NCI-H2081 (cell line): ENCODE data around the gene GFM2.
"Not testable (repeated sequence)": the region's sequence is repeated elsewhere in the genome, so short reads cannot be mapped to it uniquely, and the experiment has no call there.

ENCODE experiments used
- DNase-seq, 2 experiments: peaks; one replicate each; lab custom pipeline; 2025; lab: John Stamatoyannopoulos, UW

GFM2 gene, protein sequence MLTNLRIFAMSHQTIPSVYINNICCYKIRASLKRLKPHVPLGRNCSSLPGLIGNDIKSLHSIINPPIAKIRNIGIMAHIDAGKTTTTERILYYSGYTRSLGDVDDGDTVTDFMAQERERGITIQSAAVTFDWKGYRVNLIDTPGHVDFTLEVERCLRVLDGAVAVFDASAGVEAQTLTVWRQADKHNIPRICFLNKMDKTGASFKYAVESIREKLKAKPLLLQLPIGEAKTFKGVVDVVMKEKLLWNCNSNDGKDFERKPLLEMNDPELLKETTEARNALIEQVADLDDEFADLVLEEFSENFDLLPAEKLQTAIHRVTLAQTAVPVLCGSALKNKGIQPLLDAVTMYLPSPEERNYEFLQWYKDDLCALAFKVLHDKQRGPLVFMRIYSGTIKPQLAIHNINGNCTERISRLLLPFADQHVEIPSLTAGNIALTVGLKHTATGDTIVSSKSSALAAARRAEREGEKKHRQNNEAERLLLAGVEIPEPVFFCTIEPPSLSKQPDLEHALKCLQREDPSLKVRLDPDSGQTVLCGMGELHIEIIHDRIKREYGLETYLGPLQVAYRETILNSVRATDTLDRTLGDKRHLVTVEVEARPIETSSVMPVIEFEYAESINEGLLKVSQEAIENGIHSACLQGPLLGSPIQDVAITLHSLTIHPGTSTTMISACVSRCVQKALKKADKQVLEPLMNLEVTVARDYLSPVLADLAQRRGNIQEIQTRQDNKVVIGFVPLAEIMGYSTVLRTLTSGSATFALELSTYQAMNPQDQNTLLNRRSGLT

DNA sequence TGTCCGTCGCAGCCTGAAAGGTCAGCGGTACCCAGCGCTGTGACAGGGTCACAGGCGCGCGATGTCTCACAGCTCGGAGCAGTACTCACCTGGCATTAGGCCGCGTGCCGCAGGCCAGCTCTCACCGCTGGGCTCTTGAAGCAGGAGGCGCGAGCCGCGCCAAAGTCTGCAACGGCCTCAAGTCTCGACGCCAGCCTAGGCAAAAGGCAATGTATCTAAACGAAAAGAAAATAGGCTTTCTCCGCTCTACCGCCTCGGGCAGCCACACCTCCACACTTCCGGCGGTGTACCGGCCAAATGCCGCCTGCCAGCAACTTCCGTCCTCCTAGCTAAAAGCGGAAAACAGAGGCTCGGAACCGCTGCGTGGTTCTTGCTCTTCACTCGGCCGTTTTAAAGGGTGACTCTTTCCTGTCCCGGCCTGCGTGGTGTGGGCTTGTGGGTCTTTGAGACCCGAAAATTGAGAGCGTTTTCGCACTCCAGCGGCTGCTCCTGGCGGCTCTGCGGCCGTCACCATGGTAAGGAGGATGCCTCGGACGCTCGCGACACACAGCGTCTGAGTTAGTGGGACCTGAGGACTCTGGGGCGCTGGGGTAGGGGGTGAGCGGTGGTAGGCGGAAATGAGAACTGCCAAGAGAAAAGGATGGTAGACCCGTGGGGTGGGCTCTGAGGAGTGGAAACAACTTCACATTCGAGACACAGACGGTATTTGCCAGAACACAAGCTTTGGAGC is at the start of gene GFM2, which contains the start of gene NSA2:
GFM2 (minus strand) TSS at position 269 of the 730 bp plus-strand sequence. CDS start 3,375 bp downstream, outside the sequence.
NSA2 (plus strand) TSS at position 401 of the 730 bp plus-strand sequence; CDS start at position 513, 112 bp downstream.
- peak; percentile 85 to 94 for DNase-seq

DNA sequence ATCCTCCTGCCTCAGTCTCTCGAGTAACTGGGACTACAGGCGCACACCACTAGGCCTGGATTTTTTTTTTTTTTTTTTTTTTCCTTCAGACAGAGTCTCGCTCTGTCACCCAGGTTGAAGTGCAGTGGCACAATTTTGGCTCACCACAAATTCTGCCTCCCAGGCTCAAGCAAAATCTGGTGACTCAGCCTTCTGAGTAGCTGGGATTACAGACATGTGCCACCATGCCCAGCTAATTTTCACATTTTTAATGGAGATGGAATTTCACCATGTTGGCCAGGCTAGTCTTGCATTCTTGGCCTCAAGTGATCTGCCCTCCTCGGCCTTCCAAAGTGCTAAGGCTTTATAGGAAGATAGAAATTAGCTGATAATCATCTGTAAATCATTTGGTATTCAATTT is 44.0 kb upstream of the GFM2 start:
- no peak for DNase-seq

DNA sequence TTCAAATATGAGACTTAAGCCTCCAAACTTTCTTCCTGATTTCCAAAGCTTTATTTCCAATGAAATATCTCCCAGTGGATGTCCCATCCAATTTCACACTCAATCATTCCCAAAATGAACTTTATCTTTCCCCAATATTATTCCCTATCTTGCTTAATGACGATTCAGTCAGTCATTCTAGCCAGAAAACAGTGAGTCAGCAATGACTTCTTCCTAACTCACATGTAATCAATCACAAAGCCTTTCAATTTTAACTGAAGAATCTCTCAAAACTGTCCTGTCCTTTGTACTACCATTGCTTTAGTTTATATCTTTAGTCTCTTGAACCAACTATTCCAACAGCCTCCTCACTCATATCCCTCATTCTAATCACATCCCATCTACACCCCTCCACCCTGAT is 35.0 kb upstream of the GFM2 start:
- no peak for DNase-seq

DNA sequence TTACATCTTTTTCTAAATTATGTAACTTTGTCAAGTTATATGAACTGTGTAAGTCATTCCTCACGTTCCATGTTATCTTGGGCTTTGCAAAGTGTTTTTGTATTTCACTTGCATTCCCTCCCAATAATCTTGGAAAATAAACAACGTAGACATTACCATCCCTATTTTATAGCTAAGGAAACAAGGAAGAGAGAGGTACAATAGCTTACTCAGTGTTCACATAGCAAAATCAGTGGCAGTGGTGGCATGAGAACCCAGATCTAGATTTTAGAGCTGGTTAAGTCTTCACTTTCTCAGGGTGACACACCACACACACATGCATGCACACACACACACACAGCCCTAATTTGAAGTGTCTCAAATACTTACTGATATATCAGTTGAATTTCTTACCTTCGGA is 34.3 kb upstream of the GFM2 start:
- no peak for DNase-seq

DNA sequence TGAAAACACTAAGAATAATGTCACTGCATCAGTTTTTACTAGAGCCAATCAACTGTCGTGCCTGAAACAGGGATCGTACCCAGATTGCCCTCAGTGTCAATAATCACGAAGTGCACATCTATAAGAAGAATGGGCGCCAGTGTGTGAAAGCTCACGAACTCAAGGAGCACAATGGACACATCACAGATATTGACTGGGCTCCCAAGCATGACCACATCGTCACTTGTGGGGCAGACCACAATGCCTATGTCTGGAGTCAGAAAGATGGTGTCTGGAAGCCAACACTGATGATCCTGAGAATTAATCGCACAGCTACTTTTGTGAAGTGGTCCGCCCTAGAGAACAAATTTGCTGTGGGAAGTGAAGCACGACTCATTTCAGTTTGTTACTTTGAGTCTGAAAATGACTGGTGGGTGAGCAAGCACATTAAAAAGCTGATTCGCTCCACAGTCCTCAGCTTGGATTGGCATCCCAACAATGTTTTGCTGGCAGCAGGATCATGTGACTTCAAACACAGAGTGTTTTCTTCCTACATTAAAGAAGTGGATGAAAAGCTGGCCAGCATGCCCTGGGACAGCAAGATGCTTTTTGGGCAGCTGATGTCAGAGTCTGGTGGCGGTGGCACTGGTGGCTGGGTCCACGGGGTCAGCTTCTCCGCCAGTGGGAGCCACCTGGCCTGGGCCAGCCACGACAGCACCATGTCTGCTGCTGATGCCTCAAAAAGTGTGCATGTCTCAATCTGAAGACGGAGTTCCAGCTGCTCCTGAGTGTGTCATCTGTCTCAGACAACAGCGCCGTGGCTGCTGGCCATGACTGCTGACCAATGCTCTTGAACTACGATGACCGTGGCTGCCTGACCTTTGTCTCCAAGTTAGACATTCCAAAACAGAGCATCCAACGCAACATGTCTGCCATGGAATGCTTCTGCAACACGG is 32.3 kb upstream of the GFM2 start:
- DNase-seq = no peak

DNA sequence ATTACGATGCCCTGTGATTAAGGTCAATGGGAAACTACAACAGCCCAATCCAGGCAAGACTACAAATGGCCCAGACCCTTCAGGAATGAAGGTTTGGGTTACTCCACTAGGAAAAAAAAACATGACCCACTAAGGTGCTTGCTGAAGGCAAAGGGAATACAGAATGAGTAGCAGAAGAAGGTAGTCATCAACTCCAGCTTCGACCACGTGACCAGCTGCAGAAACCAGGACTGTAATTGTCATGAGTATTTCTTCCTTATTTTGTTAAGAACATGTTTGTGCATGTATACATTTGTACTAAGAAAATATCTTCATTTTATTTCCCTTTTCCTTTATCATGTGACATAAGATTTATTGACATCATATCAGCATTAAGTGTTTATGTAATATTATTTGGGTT is 24.8 kb upstream of the GFM2 start:
- DNase-seq = not testable (repeated sequence)

DNA sequence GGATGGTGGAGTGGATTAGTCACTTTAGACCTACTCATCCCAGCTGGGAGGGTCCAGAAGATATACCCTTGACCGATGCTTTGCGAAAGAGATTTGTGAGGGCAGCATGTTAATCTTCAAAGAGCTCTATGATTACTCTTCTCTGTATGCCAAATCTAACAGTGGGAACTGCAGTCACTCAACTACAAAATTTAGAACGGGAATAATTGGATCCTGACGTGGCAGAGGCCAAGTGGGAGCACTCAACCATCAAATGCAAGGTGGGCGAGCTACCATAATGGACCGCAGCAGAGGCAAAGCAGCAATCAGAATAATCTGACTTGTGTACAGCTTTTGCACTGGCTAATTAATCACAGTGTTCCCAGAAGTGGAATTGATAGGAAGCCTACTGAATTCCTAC is 20.5 kb upstream of the GFM2 start:
- no peak for DNase-seq

DNA sequence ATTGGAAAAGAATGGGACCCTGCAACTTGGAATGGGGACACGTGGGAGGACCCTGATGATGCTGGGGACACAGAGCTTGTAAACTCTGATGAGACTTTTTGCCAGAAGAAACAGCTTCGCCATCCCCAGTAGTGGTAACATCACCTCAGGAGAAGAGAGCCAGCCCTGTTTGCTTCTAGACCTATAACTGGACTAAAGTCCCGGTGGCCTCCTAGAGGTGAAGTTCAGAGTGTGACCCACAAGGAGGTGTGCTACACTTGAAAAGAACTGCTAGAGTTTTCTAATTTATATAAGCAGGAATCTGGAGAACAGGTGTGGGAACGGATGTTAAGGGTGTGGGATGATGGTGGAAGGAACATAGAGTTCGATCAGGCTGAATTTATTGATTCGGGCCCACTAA is 19.9 kb upstream of the GFM2 start:
- no peak for DNase-seq

DNA sequence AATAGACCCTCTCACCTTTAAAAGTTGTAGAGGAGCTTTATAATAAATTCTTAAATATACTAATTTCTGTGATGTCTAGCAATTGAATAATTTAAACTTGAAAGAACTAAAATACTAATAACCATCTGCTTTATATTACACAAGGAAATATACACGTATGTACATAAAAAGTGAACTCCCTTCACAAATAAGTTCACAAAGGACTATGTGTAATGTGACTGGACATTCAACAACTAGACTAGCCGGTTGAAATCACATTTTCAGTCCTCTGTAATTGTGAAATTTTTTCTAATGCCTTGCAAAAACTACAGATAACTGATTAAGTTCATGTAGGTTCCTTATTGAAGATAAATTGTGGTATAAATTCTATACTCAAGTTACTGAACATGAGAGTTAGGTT is 11.7 kb upstream of the GFM2 start:
- DNase-seq = no peak

DNA sequence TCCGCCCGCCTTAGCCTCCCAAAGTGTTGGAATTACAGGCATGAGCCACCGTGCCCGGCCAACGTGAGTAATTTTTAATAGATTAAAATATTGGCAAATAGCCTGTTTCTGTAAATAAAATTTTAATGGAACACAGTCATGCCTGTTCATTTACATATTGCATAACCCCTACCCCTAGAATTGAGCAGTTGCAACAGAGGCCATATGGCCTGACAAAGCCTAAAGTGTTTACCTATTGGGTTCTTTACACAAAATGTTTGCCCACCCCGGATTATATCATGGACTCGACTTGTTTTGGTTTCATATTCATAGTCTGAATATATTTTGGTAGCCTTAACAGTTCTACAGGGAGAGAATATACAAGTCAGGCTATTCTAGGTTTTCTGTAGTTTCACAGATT is 5.4 kb upstream of the GFM2 start:
- no peak for DNase-seq

DNA sequence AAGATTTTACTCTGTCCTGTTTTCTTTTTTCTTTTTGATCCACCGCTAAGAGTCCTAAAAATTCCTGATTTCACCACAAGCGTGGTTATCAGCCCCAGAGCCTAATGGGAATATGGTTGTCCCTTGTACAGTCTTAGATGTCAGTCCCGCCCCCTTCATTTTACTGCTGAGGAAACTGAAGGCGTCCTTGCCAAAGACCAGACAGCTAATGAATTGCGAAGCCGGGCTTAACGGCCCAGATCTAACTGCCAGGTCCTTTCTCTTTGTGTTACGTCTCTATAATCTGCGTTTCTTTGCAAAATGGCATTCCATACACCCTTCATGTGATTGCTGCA is 629 bp upstream of the GFM2 start:
- no peak for DNase-seq

DNA sequence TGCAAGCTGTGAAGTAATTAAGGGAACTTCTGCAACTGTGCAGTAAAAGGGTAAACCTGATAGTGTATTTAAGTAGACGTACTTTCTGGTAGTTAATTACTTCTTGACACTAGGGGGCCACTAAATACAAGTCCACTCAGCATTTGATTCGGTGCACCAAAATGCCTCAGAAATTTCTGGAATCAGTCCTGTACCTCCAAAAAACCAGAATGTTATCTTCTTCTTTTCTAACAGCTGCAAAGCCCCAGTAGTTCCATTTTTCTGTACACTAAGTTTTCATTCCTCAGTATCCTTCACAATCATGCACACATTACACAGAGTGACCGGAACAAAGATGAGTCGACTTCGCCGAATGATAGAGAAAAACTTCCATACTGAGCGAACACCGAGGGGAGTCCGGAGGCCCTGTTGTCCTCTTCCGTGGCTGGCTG is 484 bp downstream of the GFM2 start:
- DNase-seq = peak; percentile 21 to 22

DNA sequence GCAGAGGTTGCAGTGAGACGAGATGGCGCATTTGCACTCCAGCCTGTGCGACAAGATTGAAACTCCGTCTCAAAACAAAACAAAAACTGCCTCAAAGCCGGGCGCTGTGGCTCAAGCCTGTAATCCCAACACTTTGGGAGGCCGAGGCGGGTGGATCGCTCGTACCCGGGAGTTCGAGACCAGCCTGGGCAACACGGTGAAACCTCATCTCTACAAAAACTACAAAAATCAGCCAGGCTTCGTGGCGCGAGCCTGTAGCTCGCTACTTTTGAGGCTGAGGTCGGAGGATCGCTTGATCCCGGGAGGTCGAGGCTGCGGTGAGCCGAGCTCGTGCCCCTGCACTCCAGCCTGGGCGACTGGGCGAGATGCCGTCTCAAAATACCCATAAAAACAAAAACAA is 988 bp downstream of the GFM2 start:
- no peak for DNase-seq

DNA sequence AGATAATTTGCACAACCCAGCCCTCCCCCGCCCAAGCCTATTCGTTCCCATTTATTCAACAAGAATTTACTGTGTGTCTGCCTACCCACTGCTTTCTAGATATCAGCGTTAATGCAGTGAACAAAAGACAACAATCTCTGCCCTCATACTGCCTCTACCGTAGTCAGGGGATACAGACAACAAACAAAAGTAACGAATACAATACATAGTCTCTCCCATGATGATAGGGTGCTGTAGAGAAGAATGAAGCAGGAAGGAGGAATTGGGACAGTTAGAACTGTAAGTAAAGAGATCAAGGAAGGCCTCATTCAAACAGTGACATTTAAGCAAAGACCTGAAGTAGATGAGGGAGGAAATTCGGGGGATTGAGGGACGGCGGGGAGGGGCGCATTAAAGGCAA is 1.7 kb downstream of the GFM2 start:
- DNase-seq = peak; percentile 73 to 94

DNA sequence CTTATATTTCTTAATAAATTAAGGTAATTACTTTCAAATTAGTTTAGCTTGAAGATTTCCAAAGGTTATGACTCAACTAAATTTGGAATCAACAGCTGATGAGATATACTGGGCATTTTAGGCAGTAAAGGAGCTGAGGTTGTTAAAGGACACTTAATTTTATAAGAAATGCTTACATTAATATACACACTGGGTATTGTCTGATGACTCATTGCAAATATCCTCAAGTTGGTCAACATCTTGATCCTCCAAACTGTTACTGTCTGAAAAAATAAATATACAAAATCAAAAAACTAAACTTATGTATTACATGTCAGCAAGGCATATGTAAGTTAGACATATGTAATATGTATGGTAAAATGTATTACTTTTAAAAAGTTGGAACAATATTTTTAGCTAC is 3.4 kb downstream of the GFM2 start:
- no peak for DNase-seq

DNA sequence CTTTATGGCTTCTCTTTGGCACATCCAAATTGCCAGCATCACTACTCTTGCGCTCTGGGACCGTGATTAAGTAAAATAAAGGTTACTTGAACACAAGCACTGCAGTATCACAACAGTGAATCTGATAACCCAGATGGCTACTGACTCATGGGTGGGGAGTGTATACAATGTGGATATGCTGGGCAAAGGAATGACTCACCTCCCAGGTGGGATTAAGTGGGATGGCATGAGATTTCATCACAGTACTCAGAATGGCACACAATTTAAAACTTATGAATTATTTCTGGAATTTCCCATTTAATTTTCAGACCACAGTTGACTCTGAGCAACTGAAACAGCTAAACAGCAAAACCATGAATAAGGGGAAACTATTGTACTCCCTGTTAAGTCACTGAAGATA is 4.3 kb downstream of the GFM2 start:
- no peak for DNase-seq

DNA sequence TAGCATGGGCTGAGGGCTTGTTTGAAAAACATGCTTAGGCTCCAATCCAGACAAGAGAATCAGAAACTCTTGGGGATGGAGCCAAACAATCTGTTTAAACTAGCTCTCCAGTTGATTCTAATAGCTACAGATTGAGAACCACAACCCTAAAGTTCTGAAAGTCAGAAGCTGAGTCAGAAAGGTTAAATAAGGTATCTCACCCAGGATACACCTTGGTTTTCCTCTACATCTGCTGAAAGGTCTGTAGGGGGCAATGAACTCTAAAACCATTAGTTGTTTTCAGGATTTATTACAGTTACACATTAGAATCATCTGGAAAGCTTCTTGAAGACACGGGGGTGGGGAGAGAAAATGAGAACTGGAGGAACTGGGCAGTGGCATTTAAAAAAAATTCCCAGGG is 5.7 kb downstream of the GFM2 start:
- DNase-seq = no peak

DNA sequence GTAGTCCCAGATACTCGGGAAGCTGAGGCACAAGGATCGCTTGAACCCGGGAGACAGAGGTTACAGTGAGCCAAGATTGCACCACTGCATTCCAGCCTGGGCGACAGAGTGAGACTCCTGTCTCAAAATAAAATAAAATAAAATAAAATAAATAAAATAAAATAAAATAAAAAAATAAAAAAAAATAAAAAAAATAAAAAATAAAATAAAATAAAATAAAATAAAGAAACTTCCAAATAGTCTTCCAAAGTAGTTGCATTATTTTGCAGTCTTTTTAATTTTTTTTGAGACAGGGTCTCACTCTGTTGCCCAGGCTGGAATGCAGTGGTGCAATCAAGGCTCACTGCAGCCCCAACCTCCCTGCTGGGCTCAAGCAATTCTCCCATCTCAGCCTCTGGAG is 18.2 kb downstream of the GFM2 start:
- DNase-seq = not testable (repeated sequence)

DNA sequence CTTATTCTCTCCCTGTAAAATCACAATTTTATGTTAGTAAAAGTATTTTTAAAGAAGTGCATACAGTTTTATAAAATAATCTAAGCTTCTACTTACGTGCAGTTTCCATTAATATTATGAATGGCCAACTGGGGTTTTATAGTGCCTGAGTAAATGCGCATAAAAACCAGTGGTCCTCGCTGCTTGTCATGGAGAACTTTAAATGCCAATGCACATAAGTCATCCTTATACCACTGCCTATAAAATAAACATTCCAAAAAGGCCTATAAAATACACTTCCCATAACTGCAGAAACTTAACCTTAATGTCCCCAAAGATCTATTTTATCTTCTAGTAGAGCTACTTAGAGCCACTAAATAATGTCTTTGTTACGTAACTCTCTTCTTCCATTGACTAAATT is 28.5 kb downstream of the GFM2 start:
- no peak for DNase-seq

DNA sequence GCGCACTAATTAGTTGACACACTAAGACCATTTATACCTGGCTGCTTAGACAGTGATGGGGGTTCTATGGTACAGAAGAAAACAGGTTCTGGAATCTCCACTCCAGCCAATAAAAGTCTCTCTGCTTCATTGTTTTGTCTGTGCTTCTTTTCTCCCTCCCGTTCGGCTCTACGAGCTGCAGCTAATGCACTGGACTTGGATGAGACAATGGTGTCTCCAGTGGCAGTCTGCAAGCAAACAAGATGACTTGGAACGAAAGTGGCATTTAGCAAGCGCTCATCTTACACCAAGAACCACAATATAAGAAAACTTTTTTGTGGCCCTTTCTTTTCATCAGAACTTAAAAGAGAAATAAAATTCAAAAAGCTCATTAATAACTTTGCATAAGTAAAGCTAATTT is 30.2 kb downstream of the GFM2 start:
- DNase-seq = no peak

DNA sequence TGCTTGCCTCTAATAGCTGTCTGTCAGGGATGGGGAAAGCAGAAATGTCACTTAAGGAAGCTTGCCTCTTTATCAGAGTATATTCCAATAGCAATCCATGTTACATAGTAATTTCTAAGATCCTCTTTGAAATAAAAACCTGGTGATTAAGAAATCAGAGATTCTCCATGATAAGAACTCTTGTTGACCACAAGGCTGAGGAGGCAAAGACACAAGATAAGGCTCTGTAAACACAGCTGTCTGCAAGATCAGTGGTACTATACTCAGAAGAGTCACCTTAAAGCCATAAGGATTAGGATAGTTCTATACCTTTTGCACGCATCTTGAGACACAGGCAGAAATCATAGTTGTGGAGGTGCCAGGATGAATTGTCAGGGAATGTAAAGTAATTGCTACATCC is 41.6 kb downstream of the GFM2 start:
- DNase-seq = no peak

DNA sequence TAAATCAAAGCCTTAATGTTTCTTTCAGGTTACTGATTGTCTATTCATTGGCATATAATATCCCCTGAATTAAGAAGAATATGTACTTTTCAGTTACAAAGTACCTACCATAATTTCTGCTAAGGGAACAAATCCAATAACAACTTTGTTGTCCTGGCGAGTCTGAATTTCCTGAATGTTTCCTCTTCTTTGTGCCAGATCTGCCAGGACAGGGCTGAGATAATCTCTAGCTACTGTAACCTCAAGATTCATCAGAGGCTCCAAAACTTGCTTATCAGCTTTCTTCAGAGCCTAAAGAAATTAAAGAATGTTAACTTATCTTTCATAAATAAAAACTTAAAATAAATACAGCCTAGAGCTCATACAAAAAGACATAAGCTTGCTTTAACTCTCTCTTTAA is 44.6 kb downstream of the GFM2 start:
- DNase-seq = no peak
